Measurements from ENCODE around the gene PLAU. TPM values are rescaled to one million over a fixed set of nuclear protein-coding genes. Genes with fewer than 3 reads are reported as not detected.
A peak's percentile ranks its signal among the peaks of the same experiment; 100 is the strongest.

The PLAU gene
- polyA plus RNA-seq, 4 donors: 1.3 to 21.5 (median 6.4) TPM

- peaks cover 0 to 6% (median 0%) of the 10 kb centered on the region in 3 donors for H3K27me3 ChIP-seq (ENCODE audit: control insufficient read depth in 3 of 3, insufficient read depth in 3 of 3, low read length in 3 of 3)
- H3K9me3 ChIP-seq (ENCODE audit: control insufficient read depth in 2 of 2, insufficient read depth in 1 of 2, low read depth in 1 of 2, low read length in 1 of 2): no peaks in the 10 kb centered on the region
- H3K27ac ChIP-seq (ENCODE audit: low read depth in 1 of 3, low read length in 2 of 3): peak overlapping the region in 2 of 3 donors; percentile 79 to 92
- H3K4me1 ChIP-seq (ENCODE audit: control insufficient read depth in 3 of 3, insufficient read depth in 2 of 3, low read depth in 1 of 3, low read length in 2 of 3): peaks cover 0 to 47% (median 3%) of the 10 kb centered on the region in 3 donors
- H3K36me3 ChIP-seq (ENCODE audit: control insufficient read depth in 3 of 3, insufficient read depth in 2 of 3, low read depth in 1 of 3, low read length in 3 of 3): peaks cover 0 to 6% (median 0%) of the 10 kb centered on the region in 3 donors
- DNase-seq (peak in 1 of 2 donors; percentile 63), FAIRE-seq (no peak)
- 47 to 59% (median 51%) methylated on average over 6 of the region's 6 CpGs for WGBS, 3 donors
- H3K4me3 ChIP-seq (ENCODE audit: low read depth in 1 of 3, low read length in 3 of 3): no peak overlapping the region
Observed at GRCh38 chr10:73907841-73908517, 3.0 kb upstream of the PLAU start.

DNA sequence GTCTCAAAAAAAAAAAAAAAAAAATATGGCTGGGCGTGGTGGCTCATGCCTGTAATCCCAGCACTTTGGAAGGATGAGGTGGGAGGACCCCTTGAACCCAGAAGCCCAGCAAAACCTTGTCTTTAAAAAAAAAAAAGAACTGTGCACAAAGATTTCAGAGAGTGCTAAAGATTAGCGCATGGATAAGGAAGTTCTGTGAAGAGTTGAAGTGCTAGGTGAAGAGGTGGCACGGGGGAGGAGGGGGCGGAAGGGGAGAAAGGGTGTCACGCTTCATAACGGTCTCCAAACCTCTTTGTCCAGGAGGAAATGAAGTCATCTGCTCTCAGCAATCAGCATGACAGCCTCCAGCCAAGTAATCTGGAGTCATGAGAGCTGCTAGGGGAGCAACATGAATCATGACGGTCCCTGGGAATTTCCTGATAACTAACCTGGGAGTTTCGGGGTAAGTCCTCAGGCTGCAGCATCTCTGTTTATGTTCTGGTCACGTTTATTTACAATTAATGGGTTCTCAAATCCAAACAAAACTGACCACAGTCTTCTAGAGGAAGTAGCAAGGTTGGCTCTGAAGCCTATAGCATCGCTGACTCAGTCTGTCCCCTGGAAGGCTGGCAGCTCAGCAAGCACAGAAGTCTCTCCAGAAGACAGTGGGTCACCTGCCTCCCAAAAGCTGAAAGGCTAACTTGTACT, 1.9 kb upstream of the PLAU start:
- DNase-seq: peak; percentile 45 to 64
- no peak overlapping the region for H3K4me3 ChIP-seq (ENCODE audit: low read depth in 1 of 3, low read length in 3 of 3)
- FAIRE-seq: no peak
- H3K27me3 ChIP-seq (ENCODE audit: control insufficient read depth in 3 of 3, insufficient read depth in 3 of 3, low read length in 3 of 3): peaks cover 0 to 6% (median 0%) of the 10 kb centered on the region in 3 donors
- WGBS, 3 donors: 11 to 14% (median 12%) methylated on average over 10 of the region's 10 CpGs
- no peaks in the 10 kb centered on the region for H3K9me3 ChIP-seq (ENCODE audit: control insufficient read depth in 2 of 2, insufficient read depth in 1 of 2, low read depth in 1 of 2, low read length in 1 of 2)
- peaks cover 0 to 56% (median 3%) of the 10 kb centered on the region in 3 donors for H3K4me1 ChIP-seq (ENCODE audit: control insufficient read depth in 3 of 3, insufficient read depth in 2 of 3, low read depth in 1 of 3, low read length in 2 of 3)
- H3K36me3 ChIP-seq (ENCODE audit: control insufficient read depth in 3 of 3, insufficient read depth in 2 of 3, low read depth in 1 of 3, low read length in 3 of 3): peaks cover 0 to 16% (median 0%) of the 10 kb centered on the region in 3 donors
- H3K27ac ChIP-seq (ENCODE audit: low read depth in 1 of 3, low read length in 2 of 3): peak overlapping the region; percentile 42 to 60 (median 59)

GRCh38 chr10:73909540-73910115, 1.3 kb upstream of the PLAU start:
- Histone ChIP-seq H3K4me1 (ENCODE audit: control insufficient read depth in 3 of 3, insufficient read depth in 2 of 3, low read depth in 1 of 3, low read length in 2 of 3) (peaks cover 0 to 61% (median 3%) of the 10 kb centered on the region in 3 donors), H3K27ac (ENCODE audit: low read depth in 1 of 3, low read length in 2 of 3) (peak overlapping the region; percentile 42 to 60 (median 59)), H3K36me3 (ENCODE audit: control insufficient read depth in 3 of 3, insufficient read depth in 2 of 3, low read depth in 1 of 3, low read length in 3 of 3) (peaks cover 0 to 22% (median 0%) of the 10 kb centered on the region in 3 donors), H3K9me3 (ENCODE audit: control insufficient read depth in 2 of 2, insufficient read depth in 1 of 2, low read depth in 1 of 2, low read length in 1 of 2) (no peaks in the 10 kb centered on the region), H3K27me3 (ENCODE audit: control insufficient read depth in 3 of 3, insufficient read depth in 3 of 3, low read length in 3 of 3) (peaks cover 0 to 6% (median 0%) of the 10 kb centered on the region in 3 donors), H3K4me3 (ENCODE audit: low read depth in 1 of 3, low read length in 3 of 3) (no peak overlapping the region)
- no peak for FAIRE-seq
- 30 to 54% (median 42%) methylated on average over 4 of the region's 4 CpGs for WGBS, 3 donors
- peak; percentile 46 to 50 for DNase-seq

- H3K27ac ChIP-seq (ENCODE audit: low read depth in 1 of 3, low read length in 2 of 3): peak overlapping the region in 2 of 3 donors; percentile 59 to 82
- no peaks in the 10 kb centered on the region for H3K9me3 ChIP-seq (ENCODE audit: control insufficient read depth in 2 of 2, insufficient read depth in 1 of 2, low read depth in 1 of 2, low read length in 1 of 2)
- no peak for FAIRE-seq
- H3K36me3 ChIP-seq (ENCODE audit: control insufficient read depth in 3 of 3, insufficient read depth in 2 of 3, low read depth in 1 of 3, low read length in 3 of 3): peaks cover 0 to 30% (median 0%) of the 10 kb centered on the region in 3 donors
- peaks cover 0 to 6% (median 0%) of the 10 kb centered on the region in 3 donors for H3K27me3 ChIP-seq (ENCODE audit: control insufficient read depth in 3 of 3, insufficient read depth in 3 of 3, low read length in 3 of 3)
- peaks cover 0 to 68% (median 3%) of the 10 kb centered on the region in 3 donors for H3K4me1 ChIP-seq (ENCODE audit: control insufficient read depth in 3 of 3, insufficient read depth in 2 of 3, low read depth in 1 of 3, low read length in 2 of 3)
- 4 to 25% (median 18%) methylated on average over 9 of the region's 9 CpGs for WGBS, 3 donors
- peak; percentile 74 to 80 for DNase-seq
- H3K4me3 ChIP-seq (ENCODE audit: low read depth in 1 of 3, low read length in 3 of 3): peak overlapping the region in 2 of 3 donors; percentile 43 to 54
Observed at GRCh38 chr10:73910401-73910763, 550 bp upstream of the PLAU start.

DNA sequence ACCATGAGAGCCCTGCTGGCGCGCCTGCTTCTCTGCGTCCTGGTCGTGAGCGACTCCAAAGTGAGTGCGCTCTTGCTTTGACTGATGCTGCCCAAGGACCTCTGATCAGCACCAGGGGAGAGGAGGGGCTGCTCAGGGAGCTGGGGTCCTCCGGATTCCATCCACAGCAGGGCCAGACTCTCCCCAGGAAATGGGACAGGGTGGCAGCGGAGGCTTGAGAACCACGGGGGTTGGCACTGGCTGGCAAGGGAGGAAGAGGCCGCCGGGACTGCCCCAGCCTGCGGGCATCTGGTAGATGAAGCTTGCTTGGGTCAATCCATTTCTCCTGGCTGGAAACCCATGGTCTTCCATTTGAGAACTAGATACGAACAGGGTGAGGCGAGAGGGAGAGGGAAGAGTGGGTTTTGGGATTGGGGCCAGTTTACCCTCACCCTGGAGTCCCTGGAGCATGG, 647 bp downstream of the PLAU start:
- WGBS, 3 donors: 4 to 11% (median 9%) methylated on average over 14 of the region's 14 CpGs

DNA sequence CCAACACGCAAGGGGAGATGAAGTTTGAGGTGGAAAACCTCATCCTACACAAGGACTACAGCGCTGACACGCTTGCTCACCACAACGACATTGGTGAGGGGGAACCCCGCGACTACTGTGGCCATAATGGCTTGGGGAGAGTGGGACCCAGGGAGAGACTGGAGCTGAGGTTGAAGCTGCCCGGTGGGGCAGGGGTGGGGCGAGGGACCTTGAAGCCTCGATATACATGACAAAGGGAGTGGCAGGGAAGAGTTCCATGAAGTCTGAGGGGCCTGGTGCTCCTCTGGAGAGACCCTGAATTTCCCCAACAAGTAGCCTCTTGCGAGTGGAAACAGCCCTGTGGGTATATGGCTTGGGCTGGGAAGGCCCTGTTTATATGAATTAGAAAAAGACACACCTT, 3.1 kb downstream of the PLAU start:
- H3K4me3 ChIP-seq (ENCODE audit: low read depth in 1 of 3, low read length in 3 of 3): no peak overlapping the region
- H3K9me3 ChIP-seq (ENCODE audit: control insufficient read depth in 2 of 2, insufficient read depth in 1 of 2, low read depth in 1 of 2, low read length in 1 of 2): no peaks in the 10 kb centered on the region
- DNase-seq (no peak), FAIRE-seq (no peak)
- peaks cover 0 to 57% (median 3%) of the 10 kb centered on the region in 3 donors for H3K4me1 ChIP-seq (ENCODE audit: control insufficient read depth in 3 of 3, insufficient read depth in 2 of 3, low read depth in 1 of 3, low read length in 2 of 3)
- WGBS, 3 donors: 66 to 79% (median 69%) methylated on average over 10 of the region's 10 CpGs
- H3K27ac ChIP-seq (ENCODE audit: low read depth in 1 of 3, low read length in 2 of 3): no peak overlapping the region
- H3K36me3 ChIP-seq (ENCODE audit: control insufficient read depth in 3 of 3, insufficient read depth in 2 of 3, low read depth in 1 of 3, low read length in 3 of 3): peaks cover 0 to 45% (median 2%) of the 10 kb centered on the region in 3 donors
- H3K27me3 ChIP-seq (ENCODE audit: control insufficient read depth in 3 of 3, insufficient read depth in 3 of 3, low read length in 3 of 3): peaks cover 0 to 6% (median 0%) of the 10 kb centered on the region in 3 donors

More for the DNA sequence above, 647 bp downstream of the PLAU start:
- peaks cover 0 to 67% (median 3%) of the 10 kb centered on the region in 3 donors for H3K4me1 ChIP-seq (ENCODE audit: control insufficient read depth in 3 of 3, insufficient read depth in 2 of 3, low read depth in 1 of 3, low read length in 2 of 3)
- peak overlapping the region in 2 of 3 donors; percentile 70 to 82 for H3K27ac ChIP-seq (ENCODE audit: low read depth in 1 of 3, low read length in 2 of 3)
- DNase-seq (no peak), FAIRE-seq (no peak)
- H3K4me3 ChIP-seq (ENCODE audit: low read depth in 1 of 3, low read length in 3 of 3): peak overlapping the region; percentile 19 to 68 (median 54)
- peaks cover 0 to 42% (median 0%) of the 10 kb centered on the region in 3 donors for H3K36me3 ChIP-seq (ENCODE audit: control insufficient read depth in 3 of 3, insufficient read depth in 2 of 3, low read depth in 1 of 3, low read length in 3 of 3)
- peaks cover 0 to 6% (median 0%) of the 10 kb centered on the region in 3 donors for H3K27me3 ChIP-seq (ENCODE audit: control insufficient read depth in 3 of 3, insufficient read depth in 3 of 3, low read length in 3 of 3)
- H3K9me3 ChIP-seq (ENCODE audit: control insufficient read depth in 2 of 2, insufficient read depth in 1 of 2, low read depth in 1 of 2, low read length in 1 of 2): no peaks in the 10 kb centered on the region

- peaks cover 0 to 47% (median 3%) of the 10 kb centered on the region in 3 donors for H3K4me1 ChIP-seq (ENCODE audit: control insufficient read depth in 3 of 3, insufficient read depth in 2 of 3, low read depth in 1 of 3, low read length in 2 of 3)
- no peak overlapping the region for H3K4me3 ChIP-seq (ENCODE audit: low read depth in 1 of 3, low read length in 3 of 3)
Observed at GRCh38 chr10:73915206-73915851, 4.4 kb downstream of the PLAU start.

More at GRCh38 chr10:73915206-73915851, 4.4 kb downstream of the PLAU start:
- H3K36me3 ChIP-seq (ENCODE audit: control insufficient read depth in 3 of 3, insufficient read depth in 2 of 3, low read depth in 1 of 3, low read length in 3 of 3): peaks cover 0 to 45% (median 2%) of the 10 kb centered on the region in 3 donors
- no peak overlapping the region for H3K27ac ChIP-seq (ENCODE audit: low read depth in 1 of 3, low read length in 2 of 3)
- no peaks in the 10 kb centered on the region for H3K9me3 ChIP-seq (ENCODE audit: control insufficient read depth in 2 of 2, insufficient read depth in 1 of 2, low read depth in 1 of 2, low read length in 1 of 2)
- WGBS, 3 donors: 30 to 59% (median 34%) methylated on average over 8 of the region's 8 CpGs
- FAIRE-seq: no peak
- peak in 1 of 2 donors; percentile 35 for DNase-seq
- peaks cover 0 to 6% (median 0%) of the 10 kb centered on the region in 3 donors for H3K27me3 ChIP-seq (ENCODE audit: control insufficient read depth in 3 of 3, insufficient read depth in 3 of 3, low read length in 3 of 3)
